ENCODE data around the gene KIAA0513. TPM values are rescaled to one million over a fixed set of nuclear protein-coding genes. Genes with fewer than 3 reads are reported as not detected.

KIAA0513 gene
- total and polyA plus RNA-seq, 2 of the 13 experiments (the other 11 are each of a cell fraction or from before 2014, with no cell fraction given), result 1.8 TPM

- TF ChIP-seq BHLHE40 (IDR thresholded peaks at IDR 0.05; ENCODE audit: low read length) (peak; percentile 47; the same call in 1 of the 2 replicates), TERF1 (CRISPR knock-in tag; IDR thresholded peaks at IDR 0.05) (no peak), HMG20A (CRISPR knock-in tag; IDR thresholded peaks at IDR 0.05; ENCODE audit: borderline replicate concordance) (peak; percentile 66), HMGXB4 (CRISPR knock-in tag; IDR thresholded peaks at IDR 0.05; ENCODE audit: borderline replicate concordance in 1 of 2, low read depth in 1 of 2) (peak in 1 of 2 experiments; percentile 72; a peak in 3 of 4 replicates), EP300 (IDR thresholded peaks at IDR 0.05; ENCODE audit: low read depth in 2 of 2, low read length in 2 of 2) (no peak; a peak in 1 of 4 replicates), EP300 (CRISPR knock-in tag; IDR thresholded peaks at IDR 0.05; ENCODE audit: borderline replicate concordance) (0 out of 2 replicates have a peak, but pooled peaks have one; percentile 36), ZNF746 (CRISPR knock-in tag; IDR thresholded peaks at IDR 0.05) (peak; percentile 79), RFX5 (IDR thresholded peaks at IDR 0.05; ENCODE audit: low read depth, low read length) (no peak), FOXP4 (CRISPR knock-in tag; IDR thresholded peaks at IDR 0.05) (peak; percentile 57; the same call in 1 of the 2 replicates), CREB3 (CRISPR knock-in tag; IDR thresholded peaks at IDR 0.05) (0 out of 2 replicates have a peak, but pooled peaks have one; percentile 66), SNAI1 (CRISPR knock-in tag; IDR thresholded peaks at IDR 0.05; ENCODE audit: borderline replicate concordance) (0 out of 2 replicates have a peak, but pooled peaks have one; percentile 92), ZNF143 (CRISPR knock-in tag; IDR thresholded peaks at IDR 0.05) (peak; percentile 54; the same call in 1 of the 2 replicates), ZZZ3 (CRISPR knock-in tag; IDR thresholded peaks at IDR 0.05; ENCODE audit: borderline replicate concordance) (no peak), HOXA5 (CRISPR knock-in tag; IDR thresholded peaks at IDR 0.05) (peak; percentile 86), ZBTB33 (CRISPR knock-in tag; IDR thresholded peaks at IDR 0.05) (0 out of 2 replicates have a peak, but pooled peaks have one; percentile 18), AGO1 (IDR thresholded peaks at IDR 0.05; ENCODE audit: low read depth, low read length, poor library complexity, severe bottlenecking) (peak; percentile 26), HNRNPH1 (optimal IDR thresholded peaks at IDR 0.05; ENCODE audit: low read depth, low read length) (no peak), ZBTB43 (CRISPR knock-in tag; conservative IDR thresholded peaks at IDR 0.05) (peak; percentile 89; the same call in 1 of the 2 replicates)
These were observed 109.9 kb downstream of the KIAA0513 start (continued) for GRCh38 chr16:85137323-85138072.

All from HepG2 (cell line).